Endothelial cell of umbilical vein (primary cell): ENCODE results near the gene LRRN4. TPM values are rescaled to one million over a fixed set of nuclear protein-coding genes. Genes with fewer than 3 reads are reported as not detected.

Experiments
- BruUV-seq: library from RNA; stranded (reverse); fragments of 400-500 nt; replicated peaks from 2 replicates; lab custom pipeline; 2021; lab: Mats Ljungman, UMichigan
- CTCF ChIA-PET: fragments of 300-600, 350-600 bp; sonication (Branson Sonifier 250); formaldehyde crosslinking; loops from one replicate; lab custom pipeline; 2021; ENCODE audit warnings: antibody characterized with exemption, inconsistent platforms; lab: Charles Lee
- POLR2A ChIA-PET: fragments of 300-600, 350-600 bp; sonication (Branson Sonifier 250); formaldehyde crosslinking; loops from one replicate; lab custom pipeline; 2021; ENCODE audit warnings: antibody characterized with exemption, inconsistent platforms; lab: Charles Lee
- DNase-seq: peaks from one replicate; pipeline ENCODE4 v3.0.0-alpha.2; 2011; ENCODE audit warnings: low read depth, low spot score
- FAIRE-seq: peaks from 2 replicates; lab custom pipeline; 2011; peaks lifted over from hg19 to GRCh38; lab: Jason Lieb, UNC
- H2AFZ ChIP-seq: 2 replicates; pipeline ENCODE4 v1.6.0; 2012; ENCODE audit warnings: low read depth, low read length, control low read depth, inconsistent platforms
- H3K27ac ChIP-seq: 2 replicates; pipeline ENCODE4 v1.5.1; 2011; ENCODE audit warnings: low read depth, mild to moderate bottlenecking, control low read depth, low read length, moderate library complexity; ENCODE audit not compliant: insufficient read depth
- H3K27me3 ChIP-seq, 2 experiments: 2 replicates each; pipeline versions ENCODE4 v1.6.0 to v1.6.1; 2011; ENCODE audit warnings: low read length in 2 of 2, mixed read lengths in 1 of 2; ENCODE audit not compliant: control insufficient read depth in 2 of 2, insufficient read depth in 2 of 2
- H3K36me3 ChIP-seq, 2 experiments: 2 replicates in 1 of 2; 3 replicates in 1 of 2; pipeline ENCODE4 v1.5.1; 2011; ENCODE audit warnings: low read length in 2 of 2, mild to moderate bottlenecking in 1 of 2, moderate library complexity in 1 of 2; ENCODE audit not compliant: control insufficient read depth in 2 of 2, insufficient read depth in 2 of 2; ENCODE audit errors: extremely low read depth in 1 of 2
- H3K4me1 ChIP-seq: 3 replicates; pipeline ENCODE4 v1.5.1; 2011; ENCODE audit warnings: mild to moderate bottlenecking, low read length; ENCODE audit not compliant: control insufficient read depth, insufficient read depth; ENCODE audit errors: extremely low read depth
- H3K4me2 ChIP-seq: 2 replicates; pipeline ENCODE4 v1.6.1; 2011; ENCODE audit warnings: low read length, control low read depth, mixed read lengths; ENCODE audit not compliant: insufficient read depth
- H3K4me3 ChIP-seq, 3 experiments: fragments of 200-600 bp in 1 of 3; sonication (generic), shearing (Covaris generic) in 1 of 3; replicated peaks in 1 of 3; 2 replicates each; pipeline ENCODE4 v1.5.1; 2011 to 2016; ENCODE audit warnings: control low read depth in 3 of 3, low read length in 3 of 3, mild to moderate bottlenecking in 2 of 3, inconsistent platforms in 1 of 3, low read depth in 1 of 3, moderate library complexity in 1 of 3; ENCODE audit not compliant: insufficient read depth in 1 of 3
- H3K79me2 ChIP-seq: 2 replicates; pipeline ENCODE4 v1.6.0; 2012; ENCODE audit warnings: low read length, inconsistent platforms; ENCODE audit not compliant: control insufficient read depth, insufficient read depth
- H3K9ac ChIP-seq: replicated peaks from 2 replicates; pipeline ENCODE3; 2011; ENCODE audit warnings: low read length, control low read depth; ENCODE audit not compliant: insufficient read depth; ENCODE audit errors: extremely low read depth
- H3K9me1 ChIP-seq: replicated peaks from 3 replicates; pipeline ENCODE4 v1.6.0; 2011; ENCODE audit warnings: mild to moderate bottlenecking, low read length; ENCODE audit not compliant: control insufficient read depth, insufficient read depth; ENCODE audit errors: extremely low read depth
- H3K9me3 ChIP-seq: replicated peaks from 2 replicates; pipeline ENCODE4 v1.5.1; 2012; ENCODE audit warnings: low read length, inconsistent platforms; ENCODE audit not compliant: control insufficient read depth, insufficient read depth
- H4K20me1 ChIP-seq: replicated peaks from 2 replicates; pipeline ENCODE3; 2011; ENCODE audit warnings: mild to moderate bottlenecking, low read length; ENCODE audit not compliant: control insufficient read depth, insufficient read depth; ENCODE audit errors: extremely low read depth
- CTCF ChIP-seq, 2 donors: IDR thresholded peaks; 1 replicate in 1 of 2; 2 replicates in 1 of 2; pipeline ENCODE4 v1.5.1; 2011; ENCODE audit warnings: low read length in 2 of 2, mild to moderate bottlenecking in 2 of 2, moderate library complexity in 2 of 2, control low read depth in 1 of 2, inconsistent platforms in 1 of 2, low read depth in 1 of 2; ENCODE audit not compliant: insufficient read depth in 1 of 2; ENCODE audit errors: extremely low read depth in 1 of 2
- EZH2 ChIP-seq: IDR thresholded peaks from 2 replicates; pipeline ENCODE4 v1.6.1; 2012; ENCODE audit warnings: borderline replicate concordance, low read depth, mild to moderate bottlenecking, moderate library complexity, low read length, inconsistent platforms; ENCODE audit not compliant: severe bottlenecking
- FOS ChIP-seq: IDR thresholded peaks from 2 replicates; pipeline ENCODE4 v1.6.1; 2011; ENCODE audit warnings: mild to moderate bottlenecking, low read length, moderate library complexity, borderline replicate concordance; ENCODE audit not compliant: insufficient read depth
- GATA2 ChIP-seq: IDR thresholded peaks from 2 replicates; pipeline ENCODE4 v1.7.0; 2011; ENCODE audit warnings: low read depth, mild to moderate bottlenecking, moderate library complexity, mixed read lengths, low read length; ENCODE audit not compliant: insufficient read length, insufficient read depth
- JUN ChIP-seq: IDR thresholded peaks from 2 replicates; pipeline ENCODE4 v1.6.1; 2011; ENCODE audit warnings: borderline replicate concordance, low read depth; ENCODE audit not compliant: insufficient read length, insufficient read depth
- MYC ChIP-seq: IDR thresholded peaks from one replicate; pipeline ENCODE4 v1.6.1; 2011; ENCODE audit warnings: mild to moderate bottlenecking, low read depth, low read length
- POLR2A ChIP-seq: IDR thresholded peaks from 2 replicates; pipeline ENCODE4 v1.6.1; 2012; ENCODE audit warnings: low read depth, mild to moderate bottlenecking, control low read depth, low read length
- POLR2AphosphoS5 ChIP-seq: IDR thresholded peaks from 2 replicates; pipeline ENCODE4 v1.6.1; 2012; ENCODE audit warnings: low read depth, mild to moderate bottlenecking, control low read depth, low read length, moderate library complexity; ENCODE audit not compliant: insufficient read depth
- dilution Hi-C: fragments of 300-500 bp; cut with MboI; formaldehyde crosslinking; loops from one replicate; pipeline ENCODE4 v1.15.0; 2019; ENCODE audit warnings: low sequenced_read_pairs; ENCODE audit not compliant: extremely low pct_ligation_motif_present
- intact Hi-C: fragments of 100-400 bp; cut with micrococcal nuclease; formaldehyde crosslinking; loops from one replicate; pipeline ENCODE4 v1.10.0; 2022
- polyA plus RNA-seq, 4 experiments: library from polyadenylated mRNA; depleted of rRNA in 3 of 4; stranded (reverse) in 3 of 4; unstranded in 1 of 4; fragments of >200 nt; gene quantifications; 2 replicates each; pipeline versions ENCODE4 v1.2.1 to v1.2.3, GENCODE V29; 2011 to 2012; ENCODE audit warnings: missing spikeins in 1 of 4
- total RNA-seq: library from RNA; stranded (reverse); gene quantifications from 2 replicates; pipeline ENCODE4 v1.2.3, GENCODE V29; 2021
- TF ChIP-seq, protein P1 (sequence below): IDR thresholded peaks from 2 replicates; pipeline ENCODE4 v1.6.1; 2011; ENCODE audit not compliant: insufficient read depth, insufficient read length

The LRRN4 gene
- total and polyA plus RNA-seq, 2 donors (not counting 3 experiments of a cell fraction or from before 2014, with no cell fraction given), result not detected

GRCh38 chr20:6103301-6103700 is 49.4 kb upstream of the LRRN4 start:
- no peak overlapping the region for H3K9ac ChIP-seq
- TF ChIP-seq GATA2 (no peak), FOS (no peak), POLR2AphosphoS5 (no peak), CTCF (IDR thresholded peaks at IDR 0.05; ENCODE audit: extremely low read depth in 1 of 2, insufficient read depth in 1 of 2, low read depth in 1 of 2, low read length in 2 of 2) (no peak), MYC (no peak), POLR2A (no peak), JUN (no peak), EZH2 (no peak)
- TF ChIP-seq, protein P1, sequence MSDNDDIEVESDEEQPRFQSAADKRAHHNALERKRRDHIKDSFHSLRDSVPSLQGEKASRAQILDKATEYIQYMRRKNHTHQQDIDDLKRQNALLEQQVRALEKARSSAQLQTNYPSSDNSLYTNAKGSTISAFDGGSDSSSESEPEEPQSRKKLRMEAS, result no peak
- no peak overlapping the region for H3K4me2 ChIP-seq
- BruUV-seq, result no TSS peak
- DNase-seq (no peak), FAIRE-seq (no peak)
- ChIA-PET CTCF (interaction anchor here (0.6 to 1.1 kb wide), 2 partner anchors 8 to 1269 kb away, joined by 3 read pairs; no protein-coding TSS in a partner anchor), POLR2A (no interaction called here)
- H2AFZ ChIP-seq, result no peak overlapping the region
- intact Hi-C loops, result no loop called here
- no peaks in the 10 kb centered on the region for H3K36me3 ChIP-seq
- no peak overlapping the region for H3K27ac ChIP-seq
- no peaks in the 10 kb centered on the region for H3K27me3 ChIP-seq
- no peaks in the 10 kb centered on the region for H3K9me3 ChIP-seq
- H4K20me1 ChIP-seq, result no peaks in the 10 kb centered on the region
- H3K79me2 ChIP-seq, result no peaks in the 10 kb centered on the region
- no peaks in the 10 kb centered on the region for H3K4me1 ChIP-seq
- dilution Hi-C loops, result no loop called here
- no peak overlapping the region for H3K4me3 ChIP-seq
- no peaks in the 10 kb centered on the region for H3K9me1 ChIP-seq
